ENCODE measurements around the gene TEX261.
"Not testable (repeated sequence)": the region's sequence is repeated elsewhere in the genome, so short reads cannot be mapped to it uniquely, and the experiment has no call there.

TEX261 gene

GRCh38 chr2:71004857-71005256, 10.2 kb upstream of the TEX261 start:
- H3K9me3 Mint-ChIP-seq, result no peaks in the 10 kb centered on the region
- peaks cover 20% of the 10 kb centered on the region for H3K4me1 Mint-ChIP-seq
- no peak for DNase-seq
- no peaks in the 10 kb centered on the region for H3K36me3 Mint-ChIP-seq
- no peak overlapping the region for H3K27ac Mint-ChIP-seq
- no peak overlapping the region for H3K4me3 Mint-ChIP-seq
- CTCF ChIA-PET, result interaction anchor here (1.1 kb wide), 1 partner anchor 39 kb away, joined by 7 read pairs; no protein-coding TSS in a partner anchor
- peaks cover 34% of the 10 kb centered on the region for H3K27me3 Mint-ChIP-seq

GRCh38 chr2:71003966-71004755, 9.5 kb upstream of the TEX261 start:
- Mint-ChIP-seq H3K4me1 (peaks cover 27% of the 10 kb centered on the region), H3K27ac (no peak overlapping the region), H3K36me3 (no peaks in the 10 kb centered on the region), H3K27me3 (peaks cover 34% of the 10 kb centered on the region), H3K4me3 (no peak overlapping the region), H3K9me3 (no peaks in the 10 kb centered on the region)
- DNase-seq, result no peak
- CTCF ChIA-PET, result interaction anchor here (0.5 to 1.1 kb wide), 2 partner anchors 38 to 43 kb away, joined by 3 to 7 read pairs; no protein-coding TSS in a partner anchor

- CTCF ChIA-PET, result interaction anchor here (4.2 kb wide), 1 partner anchor 39 kb away, joined by 32 read pairs; no protein-coding TSS in a partner anchor
- H3K4me1 Mint-ChIP-seq, result peaks cover 33% of the 10 kb centered on the region
- H3K27me3 Mint-ChIP-seq, result peaks cover 27% of the 10 kb centered on the region
- DNase-seq, result no peak
- no peak overlapping the region for H3K4me3 Mint-ChIP-seq
- H3K9me3 Mint-ChIP-seq, result no peaks in the 10 kb centered on the region
- H3K27ac Mint-ChIP-seq, result no peak overlapping the region
- no peaks in the 10 kb centered on the region for H3K36me3 Mint-ChIP-seq
These were observed 8.7 kb upstream of the TEX261 start for GRCh38 chr2:71003396-71003795.

GRCh38 chr2:71001981-71002570, 7.4 kb upstream of the TEX261 start:
- Mint-ChIP-seq H3K4me3 (no peak overlapping the region), H3K27ac (no peak overlapping the region), H3K4me1 (peaks cover 33% of the 10 kb centered on the region), H3K9me3 (no peaks in the 10 kb centered on the region), H3K27me3 (peaks cover 24% of the 10 kb centered on the region), H3K36me3 (no peaks in the 10 kb centered on the region)
- CTCF ChIA-PET, result interaction anchor here (0.7 to 4.9 kb wide), 12 partner anchors 9 to 213 kb away, joined by 3 to 52 read pairs (median 3); no protein-coding TSS in a partner anchor
- DNase-seq, result no peak

GRCh38 chr2:71001592-71001927, 6.9 kb upstream of the TEX261 start:
- no peaks in the 10 kb centered on the region for H3K36me3 Mint-ChIP-seq
- peak overlapping the region; percentile 7 for H3K4me3 Mint-ChIP-seq

GRCh38 chr2:71000780-71001591, 6.3 kb upstream of the TEX261 start:
- peaks cover 23% of the 10 kb centered on the region for H3K27me3 Mint-ChIP-seq
- no peaks in the 10 kb centered on the region for H3K36me3 Mint-ChIP-seq
- CTCF ChIA-PET, result interaction anchor here (0.6 to 4.9 kb wide), 15 partner anchors 8 to 1188 kb away, joined by 3 to 52 read pairs (median 3); partner anchors contain the start of gene ANKRD53
- no peaks in the 10 kb centered on the region for H3K9me3 Mint-ChIP-seq
- peak overlapping the region; percentile 54 for H3K4me3 Mint-ChIP-seq
- H3K4me1 Mint-ChIP-seq, result peaks cover 34% of the 10 kb centered on the region
- H3K27ac Mint-ChIP-seq, result peak overlapping the region; percentile 55
- DNase-seq, result peak; percentile 86

More at GRCh38 chr2:71001592-71001927, 6.9 kb upstream of the TEX261 start:
- H3K27me3 Mint-ChIP-seq, result peaks cover 23% of the 10 kb centered on the region
- H3K27ac Mint-ChIP-seq, result no peak overlapping the region
- peaks cover 33% of the 10 kb centered on the region for H3K4me1 Mint-ChIP-seq
- DNase-seq, result no peak
- CTCF ChIA-PET, result interaction anchor here (0.6 to 4.9 kb wide), 16 partner anchors 9 to 1188 kb away, joined by 3 to 52 read pairs (median 3); partner anchors contain the start of gene ANKRD53
- no peaks in the 10 kb centered on the region for H3K9me3 Mint-ChIP-seq

GRCh38 chr2:70999931-71000330, 5.3 kb upstream of the TEX261 start:
- Mint-ChIP-seq H3K27me3 (peaks cover 16% of the 10 kb centered on the region), H3K4me1 (peaks cover 41% of the 10 kb centered on the region), H3K27ac (peak overlapping the region; percentile 83)
- not testable (repeated sequence) for H3K9me3 Mint-ChIP-seq, H3K36me3 Mint-ChIP-seq, H3K4me3 Mint-ChIP-seq, DNase-seq
- CTCF ChIA-PET, result interaction anchor here (4.2 to 4.9 kb wide), 2 partner anchors 16 to 35 kb away, joined by 32 to 52 read pairs; no protein-coding TSS in a partner anchor

GRCh38 chr2:70999362-70999761, 4.7 kb upstream of the TEX261 start:
- Mint-ChIP-seq H3K36me3 (no peaks in the 10 kb centered on the region), H3K9me3 (no peaks in the 10 kb centered on the region), H3K4me3 (no peak overlapping the region), H3K27me3 (peaks cover 12% of the 10 kb centered on the region), H3K4me1 (peaks cover 41% of the 10 kb centered on the region), H3K27ac (peak overlapping the region; percentile 83)
- DNase-seq, result no peak
- CTCF ChIA-PET, result interaction anchor here (4.2 to 4.9 kb wide), 2 partner anchors 15 to 35 kb away, joined by 32 to 52 read pairs; no protein-coding TSS in a partner anchor

- not testable (repeated sequence) for H3K36me3 Mint-ChIP-seq, H3K9me3 Mint-ChIP-seq, DNase-seq, H3K4me3 Mint-ChIP-seq
- Mint-ChIP-seq H3K27me3 (peaks cover 12% of the 10 kb centered on the region), H3K27ac (peak overlapping the region; percentile 83), H3K4me1 (peaks cover 42% of the 10 kb centered on the region)
- CTCF ChIA-PET, result interaction anchor here (4.9 kb wide), 1 partner anchor 15 kb away, joined by 52 read pairs; no protein-coding TSS in a partner anchor
These were observed 4.2 kb upstream of the TEX261 start for GRCh38 chr2:70998885-70999284.

- Mint-ChIP-seq H3K4me1 (peaks cover 43% of the 10 kb centered on the region), H3K9me3 (no peaks in the 10 kb centered on the region), H3K27ac (peak overlapping the region; percentile 92), H3K27me3 (no peaks in the 10 kb centered on the region), H3K4me3 (peak overlapping the region; percentile 89), H3K36me3 (peaks cover 12% of the 10 kb centered on the region)
- peak; percentile 75 for DNase-seq
- CTCF ChIA-PET, result no interaction called here
These were observed 705 bp upstream of the TEX261 start for GRCh38 chr2:70995426-70995729.

GRCh38 chr2:70994009-70994698, 519 bp downstream of the TEX261 start:
- DNase-seq, result peak; percentile 45
- no peaks in the 10 kb centered on the region for H3K9me3 Mint-ChIP-seq
- peaks cover 32% of the 10 kb centered on the region for H3K4me1 Mint-ChIP-seq
- H3K27me3 Mint-ChIP-seq, result no peaks in the 10 kb centered on the region
- H3K4me3 Mint-ChIP-seq, result peak overlapping the region; percentile 92
- H3K27ac Mint-ChIP-seq, result peak overlapping the region; percentile 89
- CTCF ChIA-PET, result interaction anchor here (2.5 kb wide), 1 partner anchor 11 kb away, joined by 23 read pairs; no protein-coding TSS in a partner anchor
- H3K36me3 Mint-ChIP-seq, result peaks cover 16% of the 10 kb centered on the region

- Mint-ChIP-seq H3K27me3 (no peaks in the 10 kb centered on the region), H3K9me3 (no peaks in the 10 kb centered on the region), H3K36me3 (peaks cover 24% of the 10 kb centered on the region), H3K27ac (peak overlapping the region; percentile 89), H3K4me1 (peaks cover 25% of the 10 kb centered on the region), H3K4me3 (peak overlapping the region; percentile 92)
- no peak for DNase-seq
- CTCF ChIA-PET, result interaction anchor here (1.2 to 2.5 kb wide), 2 partner anchors 8 to 10 kb away, joined by 3 to 23 read pairs; no protein-coding TSS in a partner anchor
These were observed 1.5 kb downstream of the TEX261 start for GRCh38 chr2:70992945-70993853.
